ENCODE measurements around the gene HDAC5. TPM values are rescaled to one million over a fixed set of nuclear protein-coding genes. Genes with fewer than 3 reads are reported as not detected.

HDAC5 gene
- total RNA-seq, 2 donors from 2014 or later, result 19.0 to 26.6 TPM

GRCh38 chr17:44110823-44111633 is 12.4 kb downstream of the HDAC5 start:
- peak overlapping the region; percentile 31 for H3K4me3 ChIP-seq
- peak overlapping the region; percentile 23 to 61 for H3K9ac ChIP-seq (ENCODE audit: low read depth in 2 of 2, low read length in 2 of 2)
- intact Hi-C loops (cut with DNase I), result loop anchor here (5.0 kb wide), 1 partner anchor 39 kb away; the partner anchor contains the start of gene G6PC3
- no peaks in the 10 kb centered on the region for H3K27me3 ChIP-seq
- DNase-seq, result peak; percentile 99
- peak overlapping the region; percentile 77 for H3K27ac ChIP-seq
- H3K9me3 ChIP-seq, result no peaks in the 10 kb centered on the region
- no peaks in the 10 kb centered on the region for H3K36me3 ChIP-seq
- TF ChIP-seq CTCF (IDR thresholded peaks at IDR 0.05), result no peak
- H3K4me1 ChIP-seq, result peaks cover 19% of the 10 kb centered on the region

- no peaks in the 10 kb centered on the region for H3K9me3 ChIP-seq
- no peak for DNase-seq
- peak overlapping the region; percentile 77 for H3K27ac ChIP-seq
- intact Hi-C loops (cut with DNase I), result loop anchor here (5.0 kb wide), 1 partner anchor 38 kb away; the partner anchor contains the start of gene G6PC3
- peak overlapping the region; percentile 31 for H3K4me3 ChIP-seq
- H3K4me1 ChIP-seq, result peaks cover 19% of the 10 kb centered on the region
- H3K9ac ChIP-seq (ENCODE audit: low read depth in 2 of 2, low read length in 2 of 2), result peak overlapping the region; percentile 13 to 23
- H3K27me3 ChIP-seq, result no peaks in the 10 kb centered on the region
- no peak for TF ChIP-seq CTCF (IDR thresholded peaks at IDR 0.05)
- H3K36me3 ChIP-seq, result no peaks in the 10 kb centered on the region
Observed at GRCh38 chr17:44110011-44110686, 13.3 kb downstream of the HDAC5 start.

- peaks cover 19% of the 10 kb centered on the region for H3K4me1 ChIP-seq
- H3K27ac ChIP-seq, result peak overlapping the region; percentile 65
- H3K36me3 ChIP-seq, result no peaks in the 10 kb centered on the region
- TF ChIP-seq CTCF (IDR thresholded peaks at IDR 0.05), result no peak
- H3K27me3 ChIP-seq, result no peaks in the 10 kb centered on the region
- H3K4me3 ChIP-seq, result no peak overlapping the region
- H3K9me3 ChIP-seq, result no peaks in the 10 kb centered on the region
- DNase-seq, result no peak
- intact Hi-C loops (cut with DNase I), result no loop called here
- H3K9ac ChIP-seq (ENCODE audit: low read depth in 2 of 2, low read length in 2 of 2), result peak overlapping the region; percentile 32 to 38
Observed at GRCh38 chr17:44109312-44109630, 14.2 kb downstream of the HDAC5 start.

- Histone ChIP-seq H3K4me3 (no peak overlapping the region), H3K27ac (peak overlapping the region; percentile 65), H3K4me1 (peaks cover 19% of the 10 kb centered on the region), H3K36me3 (no peaks in the 10 kb centered on the region), H3K27me3 (no peaks in the 10 kb centered on the region), H3K9ac (ENCODE audit: low read depth in 2 of 2, low read length in 2 of 2) (peak overlapping the region; percentile 32 to 38), H3K9me3 (no peaks in the 10 kb centered on the region)
- TF ChIP-seq CTCF (IDR thresholded peaks at IDR 0.05), result no peak
- intact Hi-C loops (cut with DNase I), result no loop called here
- DNase-seq, result peak; percentile 64
Observed at GRCh38 chr17:44108440-44109311, 14.8 kb downstream of the HDAC5 start.

GRCh38 chr17:44106801-44107200 is 16.6 kb downstream of the HDAC5 start:
- Histone ChIP-seq H3K27ac (no peak overlapping the region), H3K9me3 (no peaks in the 10 kb centered on the region), H3K27me3 (no peaks in the 10 kb centered on the region), H3K4me3 (no peak overlapping the region), H3K4me1 (peaks cover 16% of the 10 kb centered on the region), H3K36me3 (no peaks in the 10 kb centered on the region), H3K9ac (ENCODE audit: low read depth in 2 of 2, low read length in 2 of 2) (no peak overlapping the region)
- TF ChIP-seq CTCF (IDR thresholded peaks at IDR 0.05), result no peak
- no peak for DNase-seq
- intact Hi-C loops (cut with DNase I), result no loop called here

Measured in colonic mucosa (tissue), 4 donors.